Measurements from ENCODE around the gene NABP1.

NABP1 gene

DNA sequence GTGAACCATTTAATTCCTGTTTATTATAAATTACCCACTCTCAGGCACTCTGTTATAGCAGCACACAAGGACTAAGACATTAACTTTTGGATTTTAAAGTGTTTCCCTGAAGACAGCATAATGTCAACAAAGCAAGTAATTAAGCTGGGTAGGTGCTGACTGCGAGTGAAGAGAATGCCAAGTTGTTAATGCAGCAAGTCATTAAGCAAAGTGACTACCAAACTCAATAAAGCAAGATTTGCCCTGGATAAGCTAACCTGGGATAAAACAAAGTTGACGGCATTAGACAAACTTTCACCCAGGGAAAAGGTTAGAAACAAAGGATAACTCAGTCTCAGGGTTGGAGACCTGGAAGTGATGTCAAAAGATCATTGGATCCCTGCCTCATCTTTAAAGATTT, 28.4 kb upstream of the NABP1 start:
- WGBS, 2 donors (ENCODE audit: extremely low coverage in 2 of 2, insufficient read length in 2 of 2, insufficient replicate concordance in 1 of 2): no CpG with 5 or more reads among the region's 2 CpGs
- H3K27ac ChIP-seq (replicated peaks; ENCODE audit: low read length): no peak overlapping the region

GRCh38 chr2:191650896-191651773, 26.8 kb upstream of the NABP1 start:
- H3K14ac ChIP-seq (ENCODE audit: low read length): no peak overlapping the region
- no peak overlapping the region for H3K4me2 ChIP-seq (ENCODE audit: insufficient read depth, low read length, poor library complexity, severe bottlenecking)
- no peak overlapping the region for H2BK15ac ChIP-seq (ENCODE audit: low read length)
- no peak overlapping the region for H2BK120ac ChIP-seq (ENCODE audit: low read depth, low read length)
- no peak overlapping the region for H4K8ac ChIP-seq (ENCODE audit: low read depth, low read length)
- H3K23ac ChIP-seq (ENCODE audit: low read depth, low read length, poor library complexity): no peak overlapping the region
- H3K79me1 ChIP-seq (ENCODE audit: low read depth, low read length): no peaks in the 10 kb centered on the region
- no CpG with 5 or more reads among the region's 3 CpGs for WGBS, 2 donors (ENCODE audit: extremely low coverage in 2 of 2, insufficient read length in 2 of 2, insufficient replicate concordance in 1 of 2)
- H3K27ac ChIP-seq (replicated peaks; ENCODE audit: low read length): no peak overlapping the region
- H3K18ac ChIP-seq (ENCODE audit: low read length): no peak overlapping the region
- H3K9ac ChIP-seq (ENCODE audit: low read depth, low read length, poor library complexity): no peak overlapping the region
- no peak overlapping the region for H4K91ac ChIP-seq (ENCODE audit: low read depth, low read length, poor library complexity)
- no peak overlapping the region for H2AFZ ChIP-seq (ENCODE audit: low read length)
- no peak overlapping the region for H2AK5ac ChIP-seq (ENCODE audit: low read depth, low read length)
- H3K36me3 ChIP-seq (replicated peaks in 1 of 2; ENCODE audit: control insufficient read depth in 2 of 2, insufficient read depth in 2 of 2, low read length in 2 of 2): no peaks in the 10 kb centered on the region
- no peak for DNase-seq (ENCODE audit: low spot score)
- peaks cover 0 to 2% of the 10 kb centered on the region in 2 donors for H3K9me3 ChIP-seq (replicated peaks in 1 of 2; ENCODE audit: control insufficient read depth in 2 of 2, insufficient read depth in 1 of 2, low read depth in 1 of 2, low read length in 2 of 2)
- H3K4me3 ChIP-seq (ENCODE audit: low read length in 2 of 2): no peak overlapping the region
- H3K4me1 ChIP-seq (ENCODE audit: control insufficient read depth in 2 of 2, insufficient read depth in 1 of 2, low read depth in 1 of 2, low read length in 2 of 2): peaks cover 0 to 5% of the 10 kb centered on the region in 2 donors
- no peaks in the 10 kb centered on the region for H3K27me3 ChIP-seq (ENCODE audit: control insufficient read depth in 3 of 3, insufficient read depth in 3 of 3, low read depth in 1 of 3, low read length in 3 of 3)
- no peak overlapping the region for H2BK12ac ChIP-seq (ENCODE audit: low read length)
- no peak overlapping the region for H3K4ac ChIP-seq (ENCODE audit: low read length)
- no peak overlapping the region for H2BK5ac ChIP-seq (ENCODE audit: low read length)

More for the DNA sequence above, 28.4 kb upstream of the NABP1 start:
- Histone ChIP-seq H2AFZ (ENCODE audit: low read length) (no peak overlapping the region), H3K79me1 (ENCODE audit: low read depth, low read length) (no peaks in the 10 kb centered on the region), H2BK5ac (ENCODE audit: low read length) (no peak overlapping the region), H3K27me3 (ENCODE audit: control insufficient read depth in 3 of 3, insufficient read depth in 3 of 3, low read depth in 1 of 3, low read length in 3 of 3) (no peaks in the 10 kb centered on the region), H2BK120ac (ENCODE audit: low read depth, low read length) (no peak overlapping the region), H3K4me3 (ENCODE audit: low read length in 2 of 2) (no peak overlapping the region), H3K9ac (ENCODE audit: low read depth, low read length, poor library complexity) (no peak overlapping the region), H3K18ac (ENCODE audit: low read length) (no peak overlapping the region), H3K9me3 (replicated peaks in 1 of 2; ENCODE audit: control insufficient read depth in 2 of 2, insufficient read depth in 1 of 2, low read depth in 1 of 2, low read length in 2 of 2) (peaks cover 0 to 2% of the 10 kb centered on the region in 2 donors), H3K4me2 (ENCODE audit: insufficient read depth, low read length, poor library complexity, severe bottlenecking) (no peak overlapping the region), H3K23ac (ENCODE audit: low read depth, low read length, poor library complexity) (no peak overlapping the region), H3K14ac (ENCODE audit: low read length) (no peak overlapping the region), H3K4ac (ENCODE audit: low read length) (no peak overlapping the region), H3K36me3 (replicated peaks in 1 of 2; ENCODE audit: control insufficient read depth in 2 of 2, insufficient read depth in 2 of 2, low read length in 2 of 2) (no peaks in the 10 kb centered on the region), H3K4me1 (ENCODE audit: control insufficient read depth in 2 of 2, insufficient read depth in 1 of 2, low read depth in 1 of 2, low read length in 2 of 2) (peaks cover 0 to 5% of the 10 kb centered on the region in 2 donors), H2BK12ac (ENCODE audit: low read length) (no peak overlapping the region), H4K8ac (ENCODE audit: low read depth, low read length) (no peak overlapping the region), H2BK15ac (ENCODE audit: low read length) (no peak overlapping the region), H2AK5ac (ENCODE audit: low read depth, low read length) (no peak overlapping the region), H4K91ac (ENCODE audit: low read depth, low read length, poor library complexity) (no peak overlapping the region)
- DNase-seq (ENCODE audit: low spot score): no peak

- Histone ChIP-seq H3K18ac (ENCODE audit: low read length) (no peak overlapping the region), H2BK5ac (ENCODE audit: low read length) (no peak overlapping the region), H2AK5ac (ENCODE audit: low read depth, low read length) (no peak overlapping the region), H3K27ac (replicated peaks; ENCODE audit: low read length) (no peak overlapping the region), H3K4ac (ENCODE audit: low read length) (no peak overlapping the region), H3K4me1 (ENCODE audit: control insufficient read depth in 2 of 2, insufficient read depth in 1 of 2, low read depth in 1 of 2, low read length in 2 of 2) (peaks cover 0 to 5% of the 10 kb centered on the region in 2 donors), H2BK12ac (ENCODE audit: low read length) (no peak overlapping the region), H3K79me1 (ENCODE audit: low read depth, low read length) (no peaks in the 10 kb centered on the region), H2BK15ac (ENCODE audit: low read length) (no peak overlapping the region), H3K4me2 (ENCODE audit: insufficient read depth, low read length, poor library complexity, severe bottlenecking) (no peak overlapping the region), H4K8ac (ENCODE audit: low read depth, low read length) (no peak overlapping the region), H4K91ac (ENCODE audit: low read depth, low read length, poor library complexity) (no peak overlapping the region), H3K9me3 (replicated peaks in 1 of 2; ENCODE audit: control insufficient read depth in 2 of 2, insufficient read depth in 1 of 2, low read depth in 1 of 2, low read length in 2 of 2) (peaks cover 0 to 2% of the 10 kb centered on the region in 2 donors), H3K23ac (ENCODE audit: low read depth, low read length, poor library complexity) (no peak overlapping the region), H3K27me3 (ENCODE audit: control insufficient read depth in 3 of 3, insufficient read depth in 3 of 3, low read depth in 1 of 3, low read length in 3 of 3) (no peaks in the 10 kb centered on the region), H3K4me3 (ENCODE audit: low read length in 2 of 2) (no peak overlapping the region), H3K14ac (ENCODE audit: low read length) (no peak overlapping the region), H3K36me3 (replicated peaks in 1 of 2; ENCODE audit: control insufficient read depth in 2 of 2, insufficient read depth in 2 of 2, low read length in 2 of 2) (no peaks in the 10 kb centered on the region), H3K9ac (ENCODE audit: low read depth, low read length, poor library complexity) (no peak overlapping the region), H2BK120ac (ENCODE audit: low read depth, low read length) (no peak overlapping the region), H2AFZ (ENCODE audit: low read length) (no peak overlapping the region)
- WGBS, 2 donors (ENCODE audit: extremely low coverage in 2 of 2, insufficient read length in 2 of 2, insufficient replicate concordance in 1 of 2): no CpG with 5 or more reads among the region's 5 CpGs
- DNase-seq (ENCODE audit: low spot score): no peak
These were observed 24.1 kb upstream of the NABP1 start for GRCh38 chr2:191653667-191654391.

GRCh38 chr2:191656391-191656790, 21.5 kb upstream of the NABP1 start:
- Histone ChIP-seq H3K27me3 (ENCODE audit: control insufficient read depth in 3 of 3, insufficient read depth in 3 of 3, low read depth in 1 of 3, low read length in 3 of 3) (no peaks in the 10 kb centered on the region), H2AFZ (ENCODE audit: low read length) (no peak overlapping the region), H3K79me1 (ENCODE audit: low read depth, low read length) (no peaks in the 10 kb centered on the region), H3K23ac (ENCODE audit: low read depth, low read length, poor library complexity) (no peak overlapping the region), H3K27ac (replicated peaks; ENCODE audit: low read length) (no peak overlapping the region), H3K4ac (ENCODE audit: low read length) (no peak overlapping the region), H3K4me1 (ENCODE audit: control insufficient read depth in 2 of 2, insufficient read depth in 1 of 2, low read depth in 1 of 2, low read length in 2 of 2) (no peaks in the 10 kb centered on the region), H3K4me2 (ENCODE audit: insufficient read depth, low read length, poor library complexity, severe bottlenecking) (no peak overlapping the region), H2AK5ac (ENCODE audit: low read depth, low read length) (no peak overlapping the region), H4K8ac (ENCODE audit: low read depth, low read length) (no peak overlapping the region), H3K18ac (ENCODE audit: low read length) (no peak overlapping the region), H3K9me3 (replicated peaks in 1 of 2; ENCODE audit: control insufficient read depth in 2 of 2, insufficient read depth in 1 of 2, low read depth in 1 of 2, low read length in 2 of 2) (peaks cover 0 to 2% of the 10 kb centered on the region in 2 donors), H2BK15ac (ENCODE audit: low read length) (no peak overlapping the region), H3K36me3 (replicated peaks in 1 of 2; ENCODE audit: control insufficient read depth in 2 of 2, insufficient read depth in 2 of 2, low read length in 2 of 2) (no peaks in the 10 kb centered on the region), H3K4me3 (ENCODE audit: low read length in 2 of 2) (no peak overlapping the region), H3K14ac (ENCODE audit: low read length) (no peak overlapping the region), H3K9ac (ENCODE audit: low read depth, low read length, poor library complexity) (no peak overlapping the region), H2BK5ac (ENCODE audit: low read length) (no peak overlapping the region), H4K91ac (ENCODE audit: low read depth, low read length, poor library complexity) (no peak overlapping the region), H2BK12ac (ENCODE audit: low read length) (no peak overlapping the region), H2BK120ac (ENCODE audit: low read depth, low read length) (no peak overlapping the region)
- DNase-seq (ENCODE audit: low spot score): no peak

Data from neuronal stem cell (in vitro differentiated cells).